ENCODE data around the gene TMEM87A. TPM values are rescaled to one million over a fixed set of nuclear protein-coding genes. Genes with fewer than 3 reads are reported as not detected.

The TMEM87A gene
- polyA plus RNA-seq, 6 donors from 2014 or later, result 37.5 to 66.8 (median 48.7) TPM

GRCh38 chr15:42283671-42284070, 10.4 kb upstream of the TMEM87A start:
- peaks cover 0 to 5% (median 0%) of the 10 kb centered on the region in 3 donors for H3K4me1 Mint-ChIP-seq
- H3K9me3 Mint-ChIP-seq, result no peaks in the 10 kb centered on the region
- peaks cover 11 to 29% of the 10 kb centered on the region in 2 donors for H3K36me3 Mint-ChIP-seq
- H3K27ac Mint-ChIP-seq, result peak overlapping the region in 1 of 6 donors; percentile 27
- H3K27me3 Mint-ChIP-seq, result no peaks in the 10 kb centered on the region
- no peak for DNase-seq
- no peak for ATAC-seq (ENCODE audit: low read depth in 2 of 2)
- no peak overlapping the region for H3K4me3 Mint-ChIP-seq

GRCh38 chr15:42282926-42283325, 9.7 kb upstream of the TMEM87A start:
- ATAC-seq (ENCODE audit: low read depth in 2 of 2) (no peak), DNase-seq (no peak)
- no peak overlapping the region for H3K4me3 Mint-ChIP-seq
- H3K9me3 Mint-ChIP-seq, result no peaks in the 10 kb centered on the region
- peaks cover 9 to 22% of the 10 kb centered on the region in 2 donors for H3K36me3 Mint-ChIP-seq
- H3K27ac Mint-ChIP-seq, result peak overlapping the region in 1 of 6 donors; percentile 16
- peaks cover 0 to 7% (median 0%) of the 10 kb centered on the region in 3 donors for H3K4me1 Mint-ChIP-seq
- H3K27me3 Mint-ChIP-seq, result no peaks in the 10 kb centered on the region

- DNase-seq, result no peak
- no peak overlapping the region for H3K27ac Mint-ChIP-seq
Measured at GRCh38 chr15:42282344-42282743, 9.1 kb upstream of the TMEM87A start.

GRCh38 chr15:42279234-42279723, 6.0 kb upstream of the TMEM87A start:
- H3K9me3 Mint-ChIP-seq, result no peaks in the 10 kb centered on the region
- H3K36me3 Mint-ChIP-seq, result peaks cover 3 to 9% of the 10 kb centered on the region in 2 donors
- DNase-seq (no peak), ATAC-seq (ENCODE audit: low read depth in 2 of 2) (peak in 1 of 2 donors; percentile 53)
- H3K27me3 Mint-ChIP-seq, result no peaks in the 10 kb centered on the region
- peak overlapping the region in 1 of 8 donors; percentile 5 for H3K4me3 Mint-ChIP-seq
- no peak overlapping the region for H3K27ac Mint-ChIP-seq
- H3K4me1 Mint-ChIP-seq, result peaks cover 19 to 21% (median 20%) of the 10 kb centered on the region in 3 donors

More at GRCh38 chr15:42282344-42282743, 9.1 kb upstream of the TMEM87A start:
- Mint-ChIP-seq H3K4me3 (no peak overlapping the region), H3K36me3 (peaks cover 9 to 16% of the 10 kb centered on the region in 2 donors), H3K27me3 (no peaks in the 10 kb centered on the region), H3K9me3 (no peaks in the 10 kb centered on the region), H3K4me1 (peaks cover 0 to 7% (median 0%) of the 10 kb centered on the region in 3 donors)
- ATAC-seq (ENCODE audit: low read depth in 2 of 2), result no peak

GRCh38 chr15:42276762-42277161, 3.5 kb upstream of the TMEM87A start:
- no peak for ATAC-seq (ENCODE audit: low read depth in 2 of 2)
- peaks cover 0 to 9% of the 10 kb centered on the region in 2 donors for H3K36me3 Mint-ChIP-seq

GRCh38 chr15:42275780-42276391, 2.7 kb upstream of the TMEM87A start:
- Mint-ChIP-seq H3K27ac (peak overlapping the region in 5 of 6 donors; percentile 2 to 96 (median 75)), H3K9me3 (no peaks in the 10 kb centered on the region), H3K36me3 (peaks cover 0 to 9% of the 10 kb centered on the region in 2 donors), H3K27me3 (no peaks in the 10 kb centered on the region), H3K4me1 (peaks cover 37 to 42% (median 39%) of the 10 kb centered on the region in 3 donors), H3K4me3 (peak overlapping the region; percentile 57 to 90 (median 75))
- ATAC-seq (ENCODE audit: low read depth in 2 of 2) (no peak), DNase-seq (no peak)

More at GRCh38 chr15:42276762-42277161, 3.5 kb upstream of the TMEM87A start:
- no peak for DNase-seq
- H3K4me3 Mint-ChIP-seq, result peak overlapping the region in 3 of 8 donors; percentile 37 to 47 (median 39)
- H3K9me3 Mint-ChIP-seq, result no peaks in the 10 kb centered on the region
- H3K4me1 Mint-ChIP-seq, result peaks cover 32 to 38% (median 35%) of the 10 kb centered on the region in 3 donors
- H3K27me3 Mint-ChIP-seq, result no peaks in the 10 kb centered on the region
- peak overlapping the region in 1 of 6 donors; percentile 49 for H3K27ac Mint-ChIP-seq

- Mint-ChIP-seq H3K36me3 (no peaks in the 10 kb centered on the region), H3K4me1 (peaks cover 34 to 51% (median 48%) of the 10 kb centered on the region in 3 donors), H3K27me3 (no peaks in the 10 kb centered on the region), H3K27ac (peak overlapping the region; percentile 83 to 99 (median 98)), H3K9me3 (no peaks in the 10 kb centered on the region), H3K4me3 (peak overlapping the region; percentile 88 to 99 (median 97))
- no peak for ATAC-seq (ENCODE audit: low read depth in 2 of 2)
- no peak for DNase-seq
Measured at GRCh38 chr15:42274702-42274989, 1.4 kb upstream of the TMEM87A start.

GRCh38 chr15:42273900-42274701, 868 bp upstream of the TMEM87A start:
- Mint-ChIP-seq H3K27me3 (no peaks in the 10 kb centered on the region), H3K27ac (peak overlapping the region; percentile 83 to 99 (median 98)), H3K36me3 (no peaks in the 10 kb centered on the region), H3K4me3 (peak overlapping the region; percentile 88 to 99 (median 97)), H3K9me3 (no peaks in the 10 kb centered on the region), H3K4me1 (peaks cover 34 to 55% (median 52%) of the 10 kb centered on the region in 3 donors)
- peak; percentile 66 to 69 for ATAC-seq (ENCODE audit: low read depth in 2 of 2)
- DNase-seq, result peak; percentile 79

GRCh38 chr15:42270996-42271395, 2.2 kb downstream of the TMEM87A start:
- peak overlapping the region in 2 of 8 donors; percentile 17 to 90 for H3K4me3 Mint-ChIP-seq
- ATAC-seq (ENCODE audit: low read depth in 2 of 2), result no peak
- no peaks in the 10 kb centered on the region for H3K36me3 Mint-ChIP-seq
- no peaks in the 10 kb centered on the region for H3K27me3 Mint-ChIP-seq
- no peaks in the 10 kb centered on the region for H3K9me3 Mint-ChIP-seq
- no peak for DNase-seq
- peak overlapping the region in 1 of 6 donors; percentile 58 for H3K27ac Mint-ChIP-seq
- peaks cover 32 to 53% (median 47%) of the 10 kb centered on the region in 3 donors for H3K4me1 Mint-ChIP-seq

GRCh38 chr15:42270551-42270950, 2.7 kb downstream of the TMEM87A start:
- no peak for ATAC-seq (ENCODE audit: low read depth in 2 of 2)
- Mint-ChIP-seq H3K27ac (peak overlapping the region in 1 of 6 donors; percentile 49), H3K9me3 (no peaks in the 10 kb centered on the region), H3K4me1 (peaks cover 27 to 48% (median 43%) of the 10 kb centered on the region in 3 donors), H3K36me3 (peaks cover 0 to 4% of the 10 kb centered on the region in 2 donors), H3K4me3 (peak overlapping the region in 2 of 8 donors; percentile 17 to 90), H3K27me3 (no peaks in the 10 kb centered on the region)
- no peak for DNase-seq

- no peak overlapping the region for H3K27ac Mint-ChIP-seq
- H3K4me1 Mint-ChIP-seq, result peaks cover 16 to 24% (median 18%) of the 10 kb centered on the region in 3 donors
- ATAC-seq (ENCODE audit: low read depth in 2 of 2), result no peak
- H3K27me3 Mint-ChIP-seq, result no peaks in the 10 kb centered on the region
- no peak for DNase-seq
- H3K4me3 Mint-ChIP-seq, result no peak overlapping the region
- no peaks in the 10 kb centered on the region for H3K9me3 Mint-ChIP-seq
- H3K36me3 Mint-ChIP-seq, result peaks cover 14 to 25% of the 10 kb centered on the region in 2 donors
Measured at GRCh38 chr15:42267286-42267685, 5.9 kb downstream of the TMEM87A start.

- Mint-ChIP-seq H3K27me3 (no peaks in the 10 kb centered on the region), H3K9me3 (no peaks in the 10 kb centered on the region), H3K36me3 (peaks cover 14 to 30% of the 10 kb centered on the region in 2 donors), H3K4me3 (no peak overlapping the region), H3K27ac (no peak overlapping the region), H3K4me1 (peaks cover 5 to 6% (median 5%) of the 10 kb centered on the region in 3 donors)
- no peak for DNase-seq
- ATAC-seq (ENCODE audit: low read depth in 2 of 2), result no peak
Measured at GRCh38 chr15:42264795-42265194, 8.4 kb downstream of the TMEM87A start.

GRCh38 chr15:42253300-42253699, 19.9 kb downstream of the TMEM87A start:
- H3K4me3 Mint-ChIP-seq, result no peak overlapping the region
- no peaks in the 10 kb centered on the region for H3K27me3 Mint-ChIP-seq
- ATAC-seq (ENCODE audit: low read depth in 2 of 2), result no peak
- peaks cover 0 to 8% (median 4%) of the 10 kb centered on the region in 7 donors for H3K9me3 Mint-ChIP-seq
- H3K27ac Mint-ChIP-seq, result no peak overlapping the region
- no peak for DNase-seq
- H3K36me3 Mint-ChIP-seq, result peaks cover 29 to 40% of the 10 kb centered on the region in 2 donors
- peaks cover 1 to 17% (median 12%) of the 10 kb centered on the region in 3 donors for H3K4me1 Mint-ChIP-seq
